Adrenal gland (tissue), 19 donors: Measurements from ENCODE around the gene SPDYE17. TPM values are rescaled to one million over a fixed set of nuclear protein-coding genes. Genes with fewer than 3 reads are reported as not detected.
"Not testable (repeated sequence)": the region's sequence is repeated elsewhere in the genome, so short reads cannot be mapped to it uniquely, and the experiment has no call there.

ENCODE experiments used
- DNase-seq, 7 donors: peaks; one replicate each; pipeline ENCODE4 v3.0.0-alpha.2; 2019 to 2020
- H3K27ac ChIP-seq, 5 donors: fragments of 200-600 bp; sonication (generic) in 4 of 5; 1 replicate in 3 of 5; 2 replicates in 2 of 5; pipeline versions ENCODE4 v1.5.1 to v1.8.0; 2016 to 2020; ENCODE audit warnings: mild to moderate bottlenecking in 1 of 5
- H3K27me3 ChIP-seq: fragments of 200-600 bp; 2 replicates; pipeline ENCODE4 v1.8.0; 2021
- H3K36me3 ChIP-seq, 2 donors: fragments of 200-600 bp; replicated peaks in 1 of 2; 1 replicate in 1 of 2; 2 replicates in 1 of 2; pipeline versions ENCODE4 v1.5.1 to v1.8.0; 2018 to 2022
- H3K4me1 ChIP-seq, 2 donors: fragments of 200-600 bp; replicated peaks in 1 of 2; 1 replicate in 1 of 2; 2 replicates in 1 of 2; pipeline versions ENCODE4 v1.5.1 to v1.8.0; 2018 to 2021
- H3K4me3 ChIP-seq, 4 donors: fragments of 200-600 bp; sonication (generic) in 3 of 4; one replicate each; pipeline ENCODE4 v1.5.1; 2016 to 2018
- H3K9me3 ChIP-seq, 3 donors: fragments of 200-600 bp; sonication (generic) in 1 of 3; replicated peaks in 1 of 3; 1 replicate in 2 of 3; 2 replicates in 1 of 3; pipeline versions ENCODE4 v1.5.1 to v1.8.0; 2016 to 2021
- WGBS, 4 donors: extraction: QIAGEN DNeasy Blood & Tissue Kit in 2 of 4; methylation state at CpG; one replicate each; pipeline versions ENCODE4 v1.1.5 to v1.1.7; 2013 to 2017; 5-methylcytosine and 5-hydroxymethylcytosine counted together
- intact Hi-C, 2 donors: fragments of 100-400 bp; cut with DNase I; formaldehyde crosslinking; loops; one replicate each; pipeline versions ENCODE4 v1.14.1 to v1.15.0; 2022 to 2023
- long read RNA-seq, 10 donors: library from polyadenylated mRNA in 3 of 10; unstranded in 2 of 10; stranded (forward) in 1 of 10; transcript quantifications; one replicate each; pipeline ENCODE4 v2.0.0 and lab custom pipeline, GENCODE V29; 2021 to 2026
- polyA plus RNA-seq, 3 donors: library from polyadenylated mRNA; stranded (reverse); fragments of 200-250 nt in 2 of 3; fragments of 350-450 nt in 1 of 3; fragmentation: Illumina TruSeq in 1 of 3; extraction: RNeasy Lipid Tissue Mini Kit (QIAGEN cat#74804) in 1 of 3; gene quantifications; one replicate each; pipeline ENCODE4 v1.2.3, GENCODE V29; 2013 to 2014
- total RNA-seq, 9 donors: library from RNA; depleted of rRNA in 4 of 9; stranded (reverse); fragments of >200 nt in 4 of 9; fragments of 120-200 nt in 1 of 9; fragmentation: NEBNext Ultra II Directional in 1 of 9; extraction: Animal tissue kit (Norgen Biotek cat#: 25700) in 1 of 9; gene quantifications; one replicate each; pipeline versions ENCODE4 v1.1.0 to v1.2.4, GENCODE V29; 2013 to 2023
- donor health status: healthy with polysubstance abuse.
- donor health status: Bipolar disorder and iron deficiency.
- donor health status: DM: yes; HTN: yes; CAD: no.
- donor health status: DM: no; HTN: no; CAD: no.
- donor health status: DM: no; HTN: no; CAD: no.
- donor health status: DM: yes; HTN: yes; CAD: no.

The SPDYE17 gene
- total RNA-seq: not detected
- polyA plus RNA-seq: not detected
- long read RNA-seq, donor 1: 0 reads
- long read RNA-seq, donor 2: 0 reads
- long read RNA-seq, donor 3: 0 reads
- long read RNA-seq, donor 4: 0 reads
- long read RNA-seq, donor 5: 0 reads
- long read RNA-seq, donor 6, partial matches to known transcripts: 0 of 1 reads
- long read RNA-seq, donor 6, other reads (novel, unspliced or antisense): 1 of 1 reads
- long read RNA-seq, donor 7: 0 reads
- long read RNA-seq, donor 8: 0 reads
- long read RNA-seq, donor 9: 0 reads
- long read RNA-seq, donor 10: 0 reads

- H3K9me3 ChIP-seq, H3K27ac ChIP-seq, H3K27me3 ChIP-seq, H3K4me1 ChIP-seq, DNase-seq, intact Hi-C loops, H3K4me3 ChIP-seq, H3K36me3 ChIP-seq: not testable (repeated sequence)
- WGBS, 4 donors: 86 to 98% (median 96%) methylated on average over 2 to 8 of the region's 8 CpGs
These were observed at the start of gene SPDYE17 for GRCh38 chr7:77032261-77032660. TSS of gene SPDYE17 (minus strand) at chr7:77032361. CDS start at chr7:77030570, 1,791 bp downstream.

- intact Hi-C loops, H3K27me3 ChIP-seq, H3K9me3 ChIP-seq, H3K36me3 ChIP-seq, H3K4me1 ChIP-seq, DNase-seq, H3K4me3 ChIP-seq, H3K27ac ChIP-seq: not testable (repeated sequence)
- 93 to 100% (median 99%) methylated on average over 1 to 2 of the region's 2 CpGs for WGBS, 4 donors
These were observed 48.1 kb upstream of the SPDYE17 start for GRCh38 chr7:77080236-77080635.

GRCh38 chr7:77079624-77080023 is 47.5 kb upstream of the SPDYE17 start:
- intact Hi-C loops, DNase-seq, H3K4me3 ChIP-seq, H3K27ac ChIP-seq, H3K4me1 ChIP-seq, H3K27me3 ChIP-seq, H3K9me3 ChIP-seq, H3K36me3 ChIP-seq: not testable (repeated sequence)
- 76 to 86% (median 81%) methylated on average over 3 to 5 of the region's 5 CpGs for WGBS, 4 donors

- H3K4me1 ChIP-seq, DNase-seq, H3K4me3 ChIP-seq, H3K27ac ChIP-seq, H3K36me3 ChIP-seq, H3K27me3 ChIP-seq, H3K9me3 ChIP-seq, intact Hi-C loops: not testable (repeated sequence)
These were observed 47.0 kb upstream of the SPDYE17 start for GRCh38 chr7:77079112-77079511.

- H3K27me3 ChIP-seq, DNase-seq, H3K27ac ChIP-seq, H3K9me3 ChIP-seq, H3K4me1 ChIP-seq, H3K36me3 ChIP-seq, H3K4me3 ChIP-seq, intact Hi-C loops: not testable (repeated sequence)
- WGBS, 4 donors: 95 to 97% (median 96%) methylated on average over 5 of the region's 5 CpGs
These were observed 44.9 kb upstream of the SPDYE17 start for GRCh38 chr7:77077060-77077459.

GRCh38 chr7:77074786-77075396 is 42.7 kb upstream of the SPDYE17 start:
- H3K27me3 ChIP-seq, intact Hi-C loops, H3K36me3 ChIP-seq, H3K4me3 ChIP-seq, H3K4me1 ChIP-seq, H3K9me3 ChIP-seq, H3K27ac ChIP-seq, DNase-seq: not testable (repeated sequence)
- 97 to 100% (median 100%) methylated on average over 2 to 4 of the region's 6 CpGs; no CpG with 5 or more reads in 1 of the 4 donors for WGBS, 4 donors

GRCh38 chr7:77071108-77071507 is 38.9 kb upstream of the SPDYE17 start:
- H3K4me3 ChIP-seq, H3K9me3 ChIP-seq, H3K4me1 ChIP-seq, intact Hi-C loops, H3K27ac ChIP-seq, DNase-seq, H3K36me3 ChIP-seq, H3K27me3 ChIP-seq: not testable (repeated sequence)
- 94 to 100% (median 97%) methylated on average over 5 of the region's 6 CpGs for WGBS, 4 donors

GRCh38 chr7:77065869-77066268 is 33.7 kb upstream of the SPDYE17 start:
- H3K9me3 ChIP-seq, H3K4me1 ChIP-seq, intact Hi-C loops, H3K27me3 ChIP-seq, H3K4me3 ChIP-seq, DNase-seq, H3K27ac ChIP-seq, H3K36me3 ChIP-seq: not testable (repeated sequence)
- 83 to 95% (median 85%) methylated on average over 7 of the region's 7 CpGs for WGBS, 4 donors

GRCh38 chr7:77063732-77064131 is 31.6 kb upstream of the SPDYE17 start:
- H3K27ac ChIP-seq, H3K36me3 ChIP-seq, intact Hi-C loops, H3K4me3 ChIP-seq, H3K27me3 ChIP-seq, H3K4me1 ChIP-seq, H3K9me3 ChIP-seq, DNase-seq: not testable (repeated sequence)
- 92 to 98% (median 98%) methylated on average over 3 to 4 of the region's 4 CpGs for WGBS, 4 donors

- intact Hi-C loops, DNase-seq, H3K27me3 ChIP-seq, H3K9me3 ChIP-seq, H3K4me1 ChIP-seq, H3K27ac ChIP-seq, H3K36me3 ChIP-seq, H3K4me3 ChIP-seq: not testable (repeated sequence)
- WGBS, 4 donors: 95 to 100% (median 98%) methylated on average over 2 to 4 of the region's 4 CpGs; no CpG with 5 or more reads in 1 of the 4 donors
These were observed 30.4 kb upstream of the SPDYE17 start, which contains the start of gene SPDYE18 for GRCh38 chr7:77062557-77062956. TSS of gene SPDYE18 (minus strand) at chr7:77062558. CDS start at chr7:77060512, 2,046 bp downstream.

- H3K27me3 ChIP-seq, H3K4me1 ChIP-seq, H3K4me3 ChIP-seq, H3K36me3 ChIP-seq, H3K27ac ChIP-seq, intact Hi-C loops, H3K9me3 ChIP-seq: not testable (repeated sequence)
- DNase-seq: peak in 1 of 7 donors; percentile 6
- 91 to 96% (median 91%) methylated on average over 7 to 9 of the region's 10 CpGs; no CpG with 5 or more reads in 1 of the 4 donors for WGBS, 4 donors
These were observed 5.8 kb downstream of the SPDYE17 start for GRCh38 chr7:77026349-77026748.
